ENCODE data around the gene NSUN5.
"Not testable (repeated sequence)": the region's sequence is repeated elsewhere in the genome, so short reads cannot be mapped to it uniquely, and the experiment has no call there.

DNA sequence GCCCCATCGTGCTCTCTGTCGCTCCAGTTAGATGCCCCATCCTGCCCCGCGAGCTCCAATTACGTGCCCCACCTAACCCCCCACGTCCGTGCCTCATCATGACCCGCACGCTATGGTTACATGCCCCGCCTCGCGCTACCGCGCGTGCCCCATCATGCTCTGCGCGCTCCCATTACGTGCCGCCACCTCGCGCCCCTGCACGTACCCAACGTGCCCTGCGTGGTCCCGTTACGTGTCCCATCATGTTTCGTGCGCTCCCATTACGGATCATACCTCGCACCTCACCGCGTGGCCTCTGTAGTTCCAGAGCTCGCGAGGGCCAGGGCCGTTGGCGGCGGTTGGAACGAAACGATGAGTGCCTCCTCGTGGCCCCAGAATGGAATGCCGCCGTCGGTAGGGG is 19.3 kb upstream of the NSUN5 start, which contains the start of the genes FKBP6 and TRIM50:
- TF ChIP-seq, protein P1, sequence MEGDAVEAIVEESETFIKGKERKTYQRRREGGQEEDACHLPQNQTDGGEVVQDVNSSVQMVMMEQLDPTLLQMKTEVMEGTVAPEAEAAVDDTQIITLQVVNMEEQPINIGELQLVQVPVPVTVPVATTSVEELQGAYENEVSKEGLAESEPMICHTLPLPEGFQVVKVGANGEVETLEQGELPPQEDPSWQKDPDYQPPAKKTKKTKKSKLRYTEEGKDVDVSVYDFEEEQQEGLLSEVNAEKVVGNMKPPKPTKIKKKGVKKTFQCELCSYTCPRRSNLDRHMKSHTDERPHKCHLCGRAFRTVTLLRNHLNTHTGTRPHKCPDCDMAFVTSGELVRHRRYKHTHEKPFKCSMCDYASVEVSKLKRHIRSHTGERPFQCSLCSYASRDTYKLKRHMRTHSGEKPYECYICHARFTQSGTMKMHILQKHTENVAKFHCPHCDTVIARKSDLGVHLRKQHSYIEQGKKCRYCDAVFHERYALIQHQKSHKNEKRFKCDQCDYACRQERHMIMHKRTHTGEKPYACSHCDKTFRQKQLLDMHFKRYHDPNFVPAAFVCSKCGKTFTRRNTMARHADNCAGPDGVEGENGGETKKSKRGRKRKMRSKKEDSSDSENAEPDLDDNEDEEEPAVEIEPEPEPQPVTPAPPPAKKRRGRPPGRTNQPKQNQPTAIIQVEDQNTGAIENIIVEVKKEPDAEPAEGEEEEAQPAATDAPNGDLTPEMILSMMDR (IDR thresholded peaks at IDR 0.05), result not testable (repeated sequence)
- TF ChIP-seq POLR2A (IDR thresholded peaks at IDR 0.05), result not testable (repeated sequence)

All from uterus (tissue), 2 donors.